Left colon (tissue), 2 donors: ENCODE measurements around the gene SLC25A10. TPM values are rescaled to one million over a fixed set of nuclear protein-coding genes. Genes with fewer than 3 reads are reported as not detected.

ENCODE experiments used
- ATAC-seq: fragments of 200-7000 bp; cut with Tn5 transposase; one replicate; pipeline ENCODE4 v1.9.1; 2020; ENCODE audit warnings: mild to moderate bottlenecking, moderate library complexity
- DNase-seq, 2 donors: peaks; one replicate each; pipeline ENCODE4 v3.0.0-alpha.2; 2020
- intact Hi-C, 2 donors: fragments of 100-400 bp; cut with DNase I in 1 of 2; cut with micrococcal nuclease in 1 of 2; formaldehyde crosslinking; loops; one replicate each; pipeline versions ENCODE4 v1.11.2 to v1.14.0; 2022; cut with DNase I, micrococcal nuclease
- total RNA-seq, 2 donors: library from RNA; stranded (reverse); fragmentation: NEBNext Ultra II Directional; extraction: Animal tissue kit (Norgen Biotek cat#: 25700); gene quantifications; one replicate each; pipeline ENCODE4 v1.2.1, GENCODE V29; 2021
- donor health status: DM: no; HTN: no; CAD: no.
- donor health status: DM: yes; HTN: yes; CAD: no.

SLC25A10 gene
- total RNA-seq, 2 donors from 2014 or later = 52.5 to 76.2 TPM

- ATAC-seq = no peak
- intact Hi-C loops = no loop called here
- DNase-seq = no peak
These were observed 4.0 kb downstream of the SLC25A10 start for GRCh38 chr17:81715872-81716673.

GRCh38 chr17:81716674-81716996, 4.6 kb downstream of the SLC25A10 start:
- DNase-seq = no peak

GRCh38 chr17:81717049-81717765, 5.1 kb downstream of the SLC25A10 start:
- intact Hi-C loops = no loop called here
- DNase-seq = no peak
- ATAC-seq = no peak

More at GRCh38 chr17:81716674-81716996, 4.6 kb downstream of the SLC25A10 start:
- no peak for ATAC-seq
- intact Hi-C loops = no loop called here

- intact Hi-C loops = no loop called here
- ATAC-seq (no peak), DNase-seq (no peak)
These were observed 5.6 kb downstream of the SLC25A10 start for GRCh38 chr17:81717766-81718089.

GRCh38 chr17:81719410-81720266, 7.6 kb downstream of the SLC25A10 start:
- no peak for DNase-seq
- intact Hi-C loops = no loop called here
- ATAC-seq = no peak

- DNase-seq (no peak), ATAC-seq (no peak)
- intact Hi-C loops = no loop called here
These were observed 8.4 kb downstream of the SLC25A10 start for GRCh38 chr17:81720267-81721071.

GRCh38 chr17:81722184-81723120, 10.4 kb downstream of the SLC25A10 start:
- ATAC-seq (peak; percentile 85), DNase-seq (peak; percentile 88 to 89)
- intact Hi-C loops = no loop called here

GRCh38 chr17:81723651-81724209, 11.6 kb downstream of the SLC25A10 start:
- DNase-seq (no peak), ATAC-seq (peak; percentile 34)
- intact Hi-C loops = no loop called here

GRCh38 chr17:81725439-81725838, 13.4 kb downstream of the SLC25A10 start:
- no peak for ATAC-seq
- intact Hi-C loops = no loop called here

GRCh38 chr17:81726004-81726403, 13.9 kb downstream of the SLC25A10 start:
- no peak for ATAC-seq
- intact Hi-C loops = no loop called here
- no peak for DNase-seq

More at GRCh38 chr17:81725439-81725838, 13.4 kb downstream of the SLC25A10 start:
- DNase-seq = no peak

- intact Hi-C loops = no loop called here
- ATAC-seq = peak; percentile 74
- DNase-seq = peak; percentile 71 to 87
These were observed 15.4 kb downstream of the SLC25A10 start for GRCh38 chr17:81727324-81728031.

- ATAC-seq = peak; percentile 81
- DNase-seq = peak; percentile 79 to 86
- intact Hi-C loops = no loop called here
These were observed 21.7 kb downstream of the SLC25A10 start for GRCh38 chr17:81733507-81734404.

GRCh38 chr17:81734405-81735263, 22.6 kb downstream of the SLC25A10 start:
- intact Hi-C loops = no loop called here
- DNase-seq = peak; percentile 90 to 92

GRCh38 chr17:81735264-81736102, 23.4 kb downstream of the SLC25A10 start:
- ATAC-seq = peak; percentile 52
- intact Hi-C loops = no loop called here
- DNase-seq = peak; percentile 64 to 74

More at GRCh38 chr17:81734405-81735263, 22.6 kb downstream of the SLC25A10 start:
- ATAC-seq = peak; percentile 77
